IPS-18c (cell line): ENCODE results near the gene CNDP2.

Experiments
- H3K4me3 ChIP-seq: 2 replicates; pipeline ENCODE4 v1.7.0; 2013; ENCODE audit warnings: low read depth, mild to moderate bottlenecking, low read length, moderate library complexity; ENCODE audit not compliant: insufficient read depth
- H3K9me3 ChIP-seq: one replicate; pipeline ENCODE4 v1.6.1; 2013; ENCODE audit warnings: mild to moderate bottlenecking, low read length, moderate library complexity; ENCODE audit not compliant: control insufficient read depth, insufficient read depth

CNDP2 gene

GRCh38 chr18:74567822-74568221 is 71.7 kb downstream of the CNDP2 start:
- H3K4me3 ChIP-seq = no peak overlapping the region
- H3K9me3 ChIP-seq = peaks cover 3% of the 10 kb centered on the region

- peaks cover 3% of the 10 kb centered on the region for H3K9me3 ChIP-seq
Measured at GRCh38 chr18:74569401-74569800, 73.2 kb downstream of the CNDP2 start.

GRCh38 chr18:74570266-74570665 is 74.1 kb downstream of the CNDP2 start:
- Histone ChIP-seq H3K9me3 (peaks cover 3% of the 10 kb centered on the region), H3K4me3 (no peak overlapping the region)

More at GRCh38 chr18:74569401-74569800, 73.2 kb downstream of the CNDP2 start:
- no peak overlapping the region for H3K4me3 ChIP-seq

- Histone ChIP-seq H3K4me3 (no peak overlapping the region), H3K9me3 (no peaks in the 10 kb centered on the region)
Measured at GRCh38 chr18:74571895-74572680, 75.9 kb downstream of the CNDP2 start.

- Histone ChIP-seq H3K4me3 (no peak overlapping the region), H3K9me3 (no peaks in the 10 kb centered on the region)
Measured at GRCh38 chr18:74573053-74573452, 76.9 kb downstream of the CNDP2 start.
